Thoracic aorta (tissue), 2 donors: ENCODE measurements around the gene GOLGA3. TPM values are rescaled to one million over a fixed set of nuclear protein-coding genes. Genes with fewer than 3 reads are reported as not detected.
"Not testable (repeated sequence)": the region's sequence is repeated elsewhere in the genome, so short reads cannot be mapped to it uniquely, and the experiment has no call there.

Source experiments
- ATAC-seq: fragments of 150-250 bp; one replicate; pipeline ENCODE4 v1.8.0; 2017; ENCODE audit warnings: low read depth; ENCODE audit not compliant: insufficient number of reproducible peaks, low FRiP score
- DNase-seq: peaks from one replicate; pipeline ENCODE4 v3.0.0-alpha.2; 2020; ENCODE audit warnings: low spot score
- H3K27ac ChIP-seq, 2 donors: fragments of 200-600 bp; sonication (generic); 1 replicate in 1 of 2; 2 replicates in 1 of 2; pipeline ENCODE4 v1.5.1; 2016; ENCODE audit warnings: mild to moderate bottlenecking in 2 of 2, moderate library complexity in 2 of 2
- H3K27me3 ChIP-seq: fragments of 200-600 bp; sonication (generic); replicated peaks from 2 replicates; pipeline ENCODE4 v1.6.0; 2016; ENCODE audit warnings: mild to moderate bottlenecking; ENCODE audit not compliant: insufficient read depth
- H3K36me3 ChIP-seq: fragments of 200-600 bp; sonication (generic); one replicate; pipeline ENCODE4 v1.5.1; 2016
- H3K4me1 ChIP-seq, 2 donors: fragments of 200-600 bp; sonication (generic); 1 replicate in 1 of 2; 2 replicates in 1 of 2; pipeline versions ENCODE4 v1.5.1 to v1.6.0; 2016; ENCODE audit warnings: low read depth in 2 of 2, mild to moderate bottlenecking in 1 of 2; ENCODE audit not compliant: control insufficient read depth in 1 of 2
- H3K4me3 ChIP-seq: fragments of 200-600 bp; sonication (generic); 2 replicates; pipeline ENCODE4 v1.5.1; 2016; ENCODE audit warnings: mild to moderate bottlenecking
- H3K9me3 ChIP-seq: fragments of 200-600 bp; sonication (generic); 2 replicates; pipeline ENCODE4 v1.5.1; 2016
- total RNA-seq, 2 donors: library from RNA; depleted of rRNA; stranded (reverse); fragments of >200 nt; gene quantifications; one replicate each; pipeline versions ENCODE4 v1.1.0 to v1.2.3, GENCODE V29; 2016
- TF ChIP-seq, protein P1 (sequence below): fragments of 200-600 bp; sonication (generic); IDR thresholded peaks from one replicate; pipeline ENCODE4 v1.5.1; 2019; ENCODE audit warnings: antibody characterized with exemption

GOLGA3 gene
- total RNA-seq, 2 donors from 2014 or later, result 125 to 137 TPM

DNA sequence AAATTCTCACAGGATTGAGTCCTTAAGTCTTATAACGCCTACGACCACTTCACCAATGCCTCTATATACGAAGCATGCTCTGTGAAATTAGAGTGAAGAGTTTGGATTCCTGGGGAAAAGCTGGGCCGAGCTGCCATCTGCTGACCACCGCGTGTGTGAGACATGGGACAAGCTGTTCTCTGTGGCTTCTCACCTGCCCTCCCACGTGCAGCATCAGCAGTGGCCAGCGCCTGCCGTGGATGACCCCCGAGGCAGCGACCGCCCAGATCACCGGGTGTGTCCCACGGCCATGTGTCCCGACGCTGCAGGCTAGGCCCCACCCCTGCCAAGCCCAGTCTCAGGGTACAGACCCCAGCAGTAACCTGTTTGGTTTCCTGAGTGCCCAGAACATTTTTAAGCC lies 21.6 kb upstream of the GOLGA3 start:
- Histone ChIP-seq H3K27ac (no peak overlapping the region), H3K27me3 (no peaks in the 10 kb centered on the region), H3K36me3 (peaks cover 81% of the 10 kb centered on the region), H3K4me1 (no peaks in the 10 kb centered on the region), H3K4me3 (no peak overlapping the region), H3K9me3 (no peaks in the 10 kb centered on the region)
- DNase-seq, result no peak
- no peak for ATAC-seq
- TF ChIP-seq, protein P1, sequence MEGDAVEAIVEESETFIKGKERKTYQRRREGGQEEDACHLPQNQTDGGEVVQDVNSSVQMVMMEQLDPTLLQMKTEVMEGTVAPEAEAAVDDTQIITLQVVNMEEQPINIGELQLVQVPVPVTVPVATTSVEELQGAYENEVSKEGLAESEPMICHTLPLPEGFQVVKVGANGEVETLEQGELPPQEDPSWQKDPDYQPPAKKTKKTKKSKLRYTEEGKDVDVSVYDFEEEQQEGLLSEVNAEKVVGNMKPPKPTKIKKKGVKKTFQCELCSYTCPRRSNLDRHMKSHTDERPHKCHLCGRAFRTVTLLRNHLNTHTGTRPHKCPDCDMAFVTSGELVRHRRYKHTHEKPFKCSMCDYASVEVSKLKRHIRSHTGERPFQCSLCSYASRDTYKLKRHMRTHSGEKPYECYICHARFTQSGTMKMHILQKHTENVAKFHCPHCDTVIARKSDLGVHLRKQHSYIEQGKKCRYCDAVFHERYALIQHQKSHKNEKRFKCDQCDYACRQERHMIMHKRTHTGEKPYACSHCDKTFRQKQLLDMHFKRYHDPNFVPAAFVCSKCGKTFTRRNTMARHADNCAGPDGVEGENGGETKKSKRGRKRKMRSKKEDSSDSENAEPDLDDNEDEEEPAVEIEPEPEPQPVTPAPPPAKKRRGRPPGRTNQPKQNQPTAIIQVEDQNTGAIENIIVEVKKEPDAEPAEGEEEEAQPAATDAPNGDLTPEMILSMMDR, result no peak

DNA sequence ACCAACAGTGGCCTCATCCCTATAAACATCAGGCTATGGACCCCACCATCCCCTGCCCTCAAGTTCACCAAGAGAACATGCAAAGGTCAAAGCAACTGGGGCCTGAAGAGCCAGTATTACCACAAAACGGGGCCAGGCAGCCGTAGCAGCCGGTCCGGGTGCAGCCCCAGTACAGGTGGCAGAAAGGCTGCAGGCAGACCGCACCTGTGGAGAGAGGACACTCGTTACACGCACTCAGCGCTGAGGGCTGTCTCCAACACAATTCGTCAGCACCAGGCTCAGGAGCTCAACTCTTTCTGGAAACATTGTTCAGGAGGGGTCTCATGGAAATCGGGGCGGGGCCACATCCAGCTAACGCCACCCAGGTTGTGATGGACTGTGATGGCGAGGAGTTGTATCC lies 19.9 kb upstream of the GOLGA3 start:
- TF ChIP-seq, protein P1, result no peak
- no peaks in the 10 kb centered on the region for H3K9me3 ChIP-seq
- peaks cover 69% of the 10 kb centered on the region for H3K36me3 ChIP-seq
- no peaks in the 10 kb centered on the region for H3K4me1 ChIP-seq
- no peaks in the 10 kb centered on the region for H3K27me3 ChIP-seq
- no peak overlapping the region for H3K27ac ChIP-seq
- H3K4me3 ChIP-seq, result no peak overlapping the region
- ATAC-seq (no peak), DNase-seq (no peak)

DNA sequence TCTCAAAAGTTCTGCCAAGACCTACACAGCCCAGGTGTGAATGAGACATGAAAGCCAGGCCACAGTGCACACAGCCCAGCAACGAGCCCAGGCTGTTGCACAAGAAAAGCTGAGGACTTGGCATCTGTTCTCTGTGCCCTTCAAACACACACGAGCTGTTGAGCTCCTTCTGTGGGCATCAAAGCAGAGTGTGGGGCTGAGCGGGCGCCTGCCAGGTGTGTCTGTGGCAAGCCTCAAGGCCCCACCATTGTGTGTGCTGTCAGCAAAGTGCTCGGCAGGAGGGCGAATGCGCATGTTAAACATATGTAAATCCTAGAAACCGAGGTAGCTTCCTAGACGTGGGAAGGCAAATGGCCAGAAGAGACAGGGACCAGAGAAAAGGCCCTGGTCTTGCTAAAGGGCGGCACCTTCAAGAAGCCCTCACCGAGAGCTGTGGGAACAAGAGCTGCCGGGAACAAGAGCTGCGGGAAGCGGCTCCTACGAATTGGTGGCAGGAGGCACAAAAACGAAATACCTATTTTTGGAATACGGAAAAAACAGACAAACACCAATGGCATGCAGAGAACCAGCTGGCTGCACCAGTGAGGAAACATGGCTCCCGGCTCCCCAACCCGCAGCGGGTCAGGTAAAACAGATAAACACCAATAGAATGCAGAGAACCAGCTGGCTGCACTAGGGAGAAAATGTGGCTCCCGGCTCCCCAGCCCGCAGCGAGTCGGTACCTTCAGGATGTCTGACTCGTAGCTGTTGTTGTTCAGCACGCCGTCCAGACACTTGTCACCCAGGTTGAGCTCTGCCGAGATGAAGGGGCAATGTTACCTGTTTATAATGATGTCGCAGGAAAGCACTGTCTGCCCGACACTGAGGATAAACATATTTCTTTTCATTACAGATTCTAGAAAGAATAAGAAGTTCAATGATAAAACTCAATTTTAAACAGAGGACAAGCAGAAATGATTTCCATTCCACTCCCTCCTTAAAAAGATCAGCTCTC lies 19.0 kb upstream of the GOLGA3 start:
- TF ChIP-seq, protein P1, result no peak
- Histone ChIP-seq H3K4me1 (no peaks in the 10 kb centered on the region), H3K9me3 (no peaks in the 10 kb centered on the region), H3K27me3 (no peaks in the 10 kb centered on the region), H3K36me3 (peaks cover 61% of the 10 kb centered on the region), H3K4me3 (no peak overlapping the region), H3K27ac (no peak overlapping the region)
- ATAC-seq, result no peak
- no peak for DNase-seq

DNA sequence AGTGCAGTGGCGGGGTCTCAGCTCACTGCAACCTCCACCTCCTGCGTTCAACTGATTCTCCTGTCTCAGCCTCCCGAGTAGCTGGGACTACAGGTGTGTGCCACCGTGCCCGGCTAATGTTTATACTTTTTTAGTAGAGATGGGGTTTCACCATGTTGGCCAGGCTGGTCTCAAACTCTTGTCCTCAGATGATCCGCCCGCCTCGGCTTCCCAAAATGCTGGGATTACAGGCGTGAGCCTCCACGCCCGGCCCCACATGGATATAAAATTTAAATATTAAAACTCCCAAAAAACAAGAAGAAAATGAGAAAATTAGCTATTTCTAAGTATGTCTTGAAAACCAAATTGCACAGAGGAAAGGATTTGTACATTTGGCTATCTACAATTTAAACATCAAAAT lies 16.0 kb upstream of the GOLGA3 start:
- not testable (repeated sequence) for H3K27me3 ChIP-seq, H3K4me3 ChIP-seq, DNase-seq, ATAC-seq, H3K27ac ChIP-seq, H3K9me3 ChIP-seq, H3K4me1 ChIP-seq
- peaks cover 59% of the 10 kb centered on the region for H3K36me3 ChIP-seq

DNA sequence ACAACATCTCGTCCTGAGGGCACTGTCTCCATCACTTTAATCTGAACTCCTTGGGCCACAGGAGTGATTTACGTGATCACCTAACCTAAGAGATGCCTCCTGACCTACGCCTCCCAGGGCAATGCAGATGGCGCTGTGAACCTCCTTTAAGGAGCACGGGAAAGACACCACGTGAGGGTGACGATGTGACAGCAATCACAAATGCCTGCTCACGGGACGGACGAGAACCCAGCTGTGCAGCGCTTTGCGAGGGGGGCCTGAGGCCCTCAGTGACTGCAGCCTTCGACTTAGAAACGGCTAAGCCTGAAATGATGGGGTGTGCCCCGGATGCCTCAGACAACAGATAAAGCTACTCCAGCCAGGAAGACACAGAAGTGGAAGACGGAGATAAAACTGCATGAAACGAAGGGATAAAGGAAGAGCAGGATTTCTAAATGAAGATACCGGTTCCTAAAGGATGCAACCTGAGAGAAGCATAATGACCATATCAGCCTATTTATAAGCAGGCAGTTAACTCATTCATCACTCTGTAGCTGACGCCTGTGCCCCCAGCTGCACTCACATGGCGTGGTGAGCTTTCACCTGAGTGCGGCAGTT lies 13.9 kb upstream of the GOLGA3 start:
- no peaks in the 10 kb centered on the region for H3K27me3 ChIP-seq
- peaks cover 0 to 8% of the 10 kb centered on the region in 2 donors for H3K4me1 ChIP-seq
- H3K27ac ChIP-seq, result no peak overlapping the region
- ATAC-seq (no peak), DNase-seq (no peak)
- H3K9me3 ChIP-seq, result no peaks in the 10 kb centered on the region
- TF ChIP-seq, protein P1, result no peak
- H3K36me3 ChIP-seq, result peaks cover 43% of the 10 kb centered on the region
- no peak overlapping the region for H3K4me3 ChIP-seq
